GM19372 (cell line): ENCODE measurements around the gene ID2.

Experiments used
- ATAC-seq: cut with Tn5 transposase; IDR thresholded peaks from one replicate; pipeline ENCODE4 v1.9.1; 2021; ENCODE audit warnings: mild to moderate bottlenecking, low read depth, moderate library complexity; ENCODE audit not compliant: unreplicated experiment

The ID2 gene

GRCh38 chr2:8646731-8647461 lies 35.0 kb upstream of the ID2 start:
- no peak for ATAC-seq

- no peak for ATAC-seq
Measured at GRCh38 chr2:8647462-8647857, 34.4 kb upstream of the ID2 start.

GRCh38 chr2:8648441-8649213 lies 33.2 kb upstream of the ID2 start:
- no peak for ATAC-seq

- no peak for ATAC-seq
Measured at GRCh38 chr2:8649718-8650117, 32.1 kb upstream of the ID2 start.

- no peak for ATAC-seq
Measured at GRCh38 chr2:8650256-8650655, 31.6 kb upstream of the ID2 start.

- no peak for ATAC-seq
Measured at GRCh38 chr2:8652774-8653426, 29.0 kb upstream of the ID2 start.

- no peak for ATAC-seq
Measured at GRCh38 chr2:8653485-8653884, 28.4 kb upstream of the ID2 start.

GRCh38 chr2:8654041-8654440 lies 27.8 kb upstream of the ID2 start:
- no peak for ATAC-seq

GRCh38 chr2:8654483-8654882 lies 27.4 kb upstream of the ID2 start:
- no peak for ATAC-seq

GRCh38 chr2:8656160-8656641 lies 25.7 kb upstream of the ID2 start:
- no peak for ATAC-seq

GRCh38 chr2:8656811-8657210 lies 25.0 kb upstream of the ID2 start:
- no peak for ATAC-seq

GRCh38 chr2:8657423-8658062 lies 24.3 kb upstream of the ID2 start:
- no peak for ATAC-seq

- no peak for ATAC-seq
Measured at GRCh38 chr2:8658064-8658862, 23.6 kb upstream of the ID2 start.

- ATAC-seq = no peak
Measured at GRCh38 chr2:8659092-8659734, 22.6 kb upstream of the ID2 start.

- no peak for ATAC-seq
Measured at GRCh38 chr2:8659735-8660492, 21.9 kb upstream of the ID2 start.

GRCh38 chr2:8661235-8661634 lies 20.6 kb upstream of the ID2 start:
- ATAC-seq = no peak

GRCh38 chr2:8661736-8662135 lies 20.1 kb upstream of the ID2 start:
- no peak for ATAC-seq

GRCh38 chr2:8662239-8662879 lies 19.5 kb upstream of the ID2 start:
- ATAC-seq = no peak
